Measurements from ENCODE around the gene SGSM2.

Gene SGSM2

DNA sequence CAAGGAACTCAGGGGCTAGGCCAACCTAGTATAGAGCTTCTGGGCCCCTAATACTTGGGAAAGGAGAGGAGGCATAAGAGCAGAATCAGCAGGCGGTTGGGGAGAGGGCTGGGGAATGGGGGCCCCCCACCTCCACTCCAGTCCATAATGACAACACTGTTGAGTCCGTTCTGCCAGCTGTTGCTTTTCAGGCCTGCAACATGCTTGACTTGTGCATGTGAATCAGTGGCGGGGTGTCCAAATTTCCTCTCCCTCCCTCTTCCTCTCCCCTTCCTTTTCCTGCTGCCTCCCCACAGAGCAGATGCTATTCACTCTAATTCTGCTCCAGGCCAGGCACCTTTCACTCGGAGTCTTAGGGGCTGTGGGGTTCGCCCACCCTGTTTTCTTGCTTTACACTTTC is 31.7 kb downstream of the SGSM2 start:
- DNase-seq: no peak

DNA sequence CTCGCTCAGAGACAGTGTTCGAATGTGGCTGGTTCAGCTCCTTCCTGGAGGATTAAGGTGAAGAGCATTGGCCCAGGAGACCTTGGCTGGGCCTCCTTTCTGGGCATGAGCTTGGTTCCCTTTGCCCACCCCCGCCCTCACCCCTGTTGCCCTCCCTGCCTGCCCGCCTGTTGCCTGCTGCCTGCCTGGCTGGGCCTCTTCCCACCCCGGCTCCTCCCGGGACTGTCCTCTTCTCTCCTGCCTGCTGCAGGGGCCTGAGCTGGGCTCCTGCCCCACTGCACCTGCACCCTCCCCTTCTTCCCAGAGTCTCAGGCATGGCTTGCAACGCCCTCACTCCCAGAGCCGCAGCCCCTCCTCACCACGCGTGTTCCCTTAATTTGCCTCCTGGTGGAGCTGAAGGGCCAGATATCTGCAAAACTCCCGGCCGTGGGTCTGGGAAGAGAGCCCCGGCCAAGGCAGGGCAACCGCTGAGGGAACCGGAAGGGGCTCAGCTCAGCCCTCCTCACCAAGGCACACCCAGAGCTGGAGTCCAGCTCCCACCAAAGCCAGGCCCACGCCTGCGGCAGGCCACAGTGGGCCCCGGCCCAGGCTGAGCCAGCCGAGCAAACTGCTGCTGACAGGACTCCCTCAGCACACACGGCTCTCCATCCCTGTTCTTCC is 32.4 kb downstream of the SGSM2 start:
- DNase-seq: no peak

DNA sequence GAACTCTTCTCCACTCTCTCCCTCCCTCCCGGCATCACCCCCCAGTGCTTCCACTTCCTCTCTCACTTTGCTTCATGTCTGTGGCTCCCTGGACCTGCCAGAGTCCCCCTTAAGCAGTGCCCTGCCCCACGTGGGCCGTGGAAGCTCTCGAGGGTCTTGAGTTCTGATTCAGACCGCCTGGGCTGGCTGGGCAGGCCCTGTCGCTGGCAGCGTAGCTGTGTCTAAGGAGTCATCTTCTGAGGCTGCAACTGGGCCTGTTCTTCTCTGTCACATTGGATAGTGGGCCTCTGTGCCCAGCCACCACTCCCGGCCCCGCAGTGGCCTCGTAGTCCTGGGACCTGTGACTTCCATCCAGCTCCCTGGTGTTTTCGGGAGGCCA is 32.9 kb downstream of the SGSM2 start:
- no peak for DNase-seq

DNA sequence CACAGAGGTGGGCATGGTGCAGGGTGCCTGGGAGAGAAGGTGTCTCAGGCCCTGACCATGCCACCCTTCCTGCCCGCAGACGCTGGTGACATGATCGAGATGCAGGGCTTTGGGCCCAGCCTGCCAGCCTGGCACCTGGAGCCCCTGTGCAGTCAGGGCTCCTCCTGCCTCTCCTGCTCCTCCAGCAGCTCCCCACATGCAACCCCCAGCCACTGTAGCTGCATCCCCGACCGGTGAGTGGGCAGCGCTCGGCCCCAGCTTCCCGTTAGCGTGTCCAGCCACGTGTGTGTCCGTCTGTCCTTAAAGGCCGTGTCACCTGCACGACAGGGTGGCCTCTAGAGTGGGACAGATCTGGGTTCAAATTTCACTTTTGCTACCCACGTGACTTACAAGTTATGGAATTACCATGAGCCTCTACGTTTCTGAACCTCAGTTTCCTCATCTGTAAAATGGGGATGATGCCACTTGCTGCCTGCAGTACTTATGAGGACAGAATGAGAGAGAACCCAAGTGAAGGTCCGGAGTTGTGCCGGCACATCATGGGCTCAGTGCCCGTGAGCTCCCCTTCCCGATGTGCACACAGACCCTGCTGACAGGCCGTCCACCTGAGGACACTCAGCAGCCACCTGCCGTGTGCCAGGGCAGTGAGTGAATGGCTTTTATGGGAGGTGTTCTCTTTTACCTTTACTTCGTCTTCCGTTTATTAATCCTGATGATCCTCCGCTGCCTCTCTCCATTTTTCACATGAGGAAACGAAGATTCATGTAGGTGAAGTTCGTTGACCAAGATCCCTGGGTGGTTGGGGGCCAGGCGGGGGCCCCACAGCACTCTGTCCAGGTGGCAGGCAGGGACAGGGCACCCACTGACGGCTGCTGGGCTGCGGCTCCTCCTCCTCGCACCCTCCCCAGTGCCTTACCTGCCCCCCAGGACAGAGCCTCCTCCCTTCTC is 34.2 kb downstream of the SGSM2 start:
- no peak for DNase-seq

DNA sequence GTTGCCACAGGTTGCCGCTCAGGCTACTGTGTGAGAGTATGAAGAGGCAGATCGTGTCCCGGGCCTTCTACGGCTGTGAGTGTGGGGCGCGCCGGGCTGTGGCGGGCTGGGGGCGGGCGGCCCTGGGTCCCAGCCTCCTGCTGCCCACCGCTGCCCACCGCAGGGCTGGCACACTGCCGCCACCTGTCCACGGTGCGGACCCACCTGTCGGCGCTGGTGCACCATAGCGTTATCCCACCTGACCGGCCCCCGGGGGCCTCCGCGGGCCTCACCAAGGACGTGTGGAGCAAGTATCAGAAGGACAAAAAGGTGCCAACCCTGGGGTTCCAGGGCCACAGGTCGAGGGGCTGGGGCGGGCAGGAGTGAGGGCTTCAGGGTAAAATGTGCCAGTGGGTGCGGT is 34.9 kb downstream of the SGSM2 start:
- DNase-seq: no peak

DNA sequence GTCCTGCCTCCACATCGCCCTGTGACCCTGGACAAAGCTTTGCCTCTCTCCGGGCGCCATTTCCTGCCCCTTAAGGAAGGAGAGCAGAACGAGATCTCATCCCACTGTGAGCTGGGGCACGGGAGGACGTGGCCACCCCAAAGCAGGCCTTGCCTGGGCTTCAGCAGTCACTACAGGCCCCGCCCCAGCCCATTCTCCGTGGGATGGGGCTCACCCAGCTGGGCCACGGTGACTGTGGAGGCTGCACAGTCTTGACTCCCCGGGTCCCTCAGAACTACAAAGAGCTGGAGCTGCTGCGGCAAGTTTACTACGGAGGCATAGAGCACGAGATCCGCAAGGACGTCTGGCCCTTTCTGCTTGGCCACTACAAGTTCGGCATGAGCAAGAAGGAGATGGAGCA is 35.4 kb downstream of the SGSM2 start:
- DNase-seq: no peak

DNA sequence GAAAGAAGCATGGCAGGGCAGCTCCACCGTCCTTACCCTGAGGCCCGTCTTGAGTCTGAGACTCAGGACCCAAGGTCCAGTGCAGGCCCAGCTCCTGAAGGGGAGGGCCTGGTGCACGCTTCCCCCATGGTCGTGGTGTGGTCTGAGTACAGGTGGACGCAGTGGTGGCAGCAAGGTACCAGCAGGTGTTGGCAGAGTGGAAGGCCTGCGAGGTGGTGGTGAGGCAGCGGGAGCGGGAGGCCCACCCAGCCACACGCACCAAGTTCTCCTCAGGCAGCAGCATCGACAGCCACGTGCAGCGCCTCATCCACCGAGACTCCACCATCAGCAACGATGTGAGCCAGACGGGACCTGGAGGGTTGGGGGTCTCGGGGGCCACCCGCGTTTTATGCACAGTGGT is 35.9 kb downstream of the SGSM2 start:
- no peak for DNase-seq

DNA sequence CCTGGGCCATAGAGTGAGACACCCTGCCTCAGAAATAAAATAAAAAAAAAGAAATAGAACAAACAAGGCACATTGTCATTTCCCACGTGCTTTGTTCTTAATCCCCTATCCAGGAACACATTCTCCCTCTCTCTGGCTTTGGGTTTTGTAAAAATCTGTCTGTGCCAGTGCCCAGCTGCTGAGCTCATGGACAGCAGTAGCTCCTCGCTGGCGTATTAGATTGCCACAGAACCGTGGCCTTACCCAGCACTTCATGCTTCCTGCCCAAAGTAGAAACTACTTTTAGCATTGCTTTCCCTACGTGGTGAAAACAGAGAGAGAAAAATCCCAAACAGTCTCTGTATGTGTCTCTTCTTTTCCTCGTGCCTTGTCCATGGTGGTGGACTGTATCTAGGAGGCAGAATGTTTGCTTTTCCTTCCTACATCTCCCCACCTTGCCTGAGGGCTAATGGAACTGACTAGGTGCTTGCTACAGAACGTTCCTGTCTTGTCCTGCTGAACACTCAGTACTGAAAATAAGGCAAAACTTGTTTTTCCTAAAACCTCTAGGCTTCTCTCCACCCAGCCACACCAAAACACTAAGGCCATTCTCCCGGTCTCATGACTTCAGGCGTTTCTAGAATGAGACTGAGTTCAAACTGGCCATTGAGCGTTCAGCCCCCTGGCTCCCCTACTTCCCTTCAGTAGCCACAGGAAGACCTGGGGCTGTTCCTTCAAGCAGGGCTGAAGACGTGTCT is 37.4 kb downstream of the SGSM2 start:
- no peak for DNase-seq

DNA sequence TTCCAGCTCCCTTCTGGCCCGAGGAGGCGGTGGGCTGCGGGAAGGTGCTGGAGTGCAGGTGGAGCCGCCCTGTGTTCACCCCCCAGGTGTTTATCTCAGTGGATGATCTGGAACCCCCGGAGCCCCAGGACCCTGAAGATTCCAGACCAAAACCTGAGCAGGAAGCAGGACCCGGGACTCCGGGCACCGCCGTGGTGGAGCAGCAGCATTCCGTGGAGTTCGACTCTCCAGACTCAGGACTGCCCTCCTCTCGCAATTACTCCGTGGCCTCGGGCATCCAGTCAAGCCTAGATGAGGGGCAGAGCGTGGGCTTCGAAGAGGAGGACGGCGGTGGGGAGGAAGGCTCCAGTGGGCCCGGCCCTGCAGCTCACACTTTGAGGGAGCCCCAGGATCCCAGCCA is 38.1 kb downstream of the SGSM2 start:
- no peak for DNase-seq

DNA sequence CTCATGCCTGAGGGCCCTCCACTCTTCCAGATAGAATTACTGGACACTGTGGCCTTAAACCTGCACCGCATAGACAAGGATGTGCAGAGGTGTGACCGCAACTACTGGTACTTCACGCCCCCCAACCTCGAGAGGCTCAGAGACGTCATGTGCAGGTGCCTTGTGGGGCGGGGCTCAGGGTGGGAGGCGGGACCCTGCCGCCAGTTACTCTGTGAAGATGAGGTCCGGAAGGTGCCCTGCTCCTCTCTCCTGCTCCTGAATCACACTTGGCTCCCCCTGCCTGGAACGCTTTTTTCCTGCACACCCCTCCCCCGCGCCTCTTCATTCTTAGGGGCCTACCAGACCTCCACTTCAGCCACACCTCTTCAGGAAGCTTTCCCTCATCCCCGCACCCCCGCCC is 38.8 kb downstream of the SGSM2 start:
- no peak for DNase-seq

DNA sequence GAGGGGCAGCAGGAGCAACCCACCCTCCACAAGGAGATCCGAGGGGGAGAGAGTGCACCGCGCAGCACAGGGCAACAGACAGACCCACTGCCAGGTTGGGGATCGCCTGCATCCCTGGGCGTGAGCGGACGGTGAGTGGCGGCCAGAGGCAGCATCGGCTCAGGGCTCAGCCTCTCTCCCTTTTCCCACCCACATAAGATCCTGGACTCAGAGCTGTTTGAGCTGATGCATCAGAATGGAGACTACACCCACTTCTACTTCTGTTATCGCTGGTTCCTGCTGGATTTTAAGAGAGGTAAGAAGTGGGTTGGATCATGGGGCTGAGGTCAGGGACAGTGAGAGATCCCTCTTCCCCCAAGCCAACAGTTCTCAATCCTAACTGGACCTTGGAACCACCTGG is 40.4 kb downstream of the SGSM2 start:
- DNase-seq: no peak

DNA sequence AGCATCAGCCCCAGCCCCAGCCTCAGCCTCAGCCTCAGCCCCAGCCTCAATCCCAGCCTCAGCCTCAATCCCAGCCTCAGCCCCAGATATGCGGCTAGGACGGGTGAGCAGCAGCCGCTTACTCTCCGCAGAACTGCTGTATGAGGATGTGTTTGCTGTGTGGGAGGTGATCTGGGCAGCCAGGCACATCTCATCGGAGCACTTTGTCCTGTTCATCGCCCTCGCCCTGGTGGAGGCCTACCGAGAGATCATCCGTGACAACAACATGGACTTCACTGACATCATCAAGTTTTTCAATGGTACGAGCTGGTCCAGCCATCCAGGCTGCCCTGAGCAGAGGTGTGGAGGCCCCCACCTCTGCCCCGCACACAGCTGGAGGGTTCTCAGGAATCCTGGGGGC is 41.6 kb downstream of the SGSM2 start:
- DNase-seq: no peak

DNA sequence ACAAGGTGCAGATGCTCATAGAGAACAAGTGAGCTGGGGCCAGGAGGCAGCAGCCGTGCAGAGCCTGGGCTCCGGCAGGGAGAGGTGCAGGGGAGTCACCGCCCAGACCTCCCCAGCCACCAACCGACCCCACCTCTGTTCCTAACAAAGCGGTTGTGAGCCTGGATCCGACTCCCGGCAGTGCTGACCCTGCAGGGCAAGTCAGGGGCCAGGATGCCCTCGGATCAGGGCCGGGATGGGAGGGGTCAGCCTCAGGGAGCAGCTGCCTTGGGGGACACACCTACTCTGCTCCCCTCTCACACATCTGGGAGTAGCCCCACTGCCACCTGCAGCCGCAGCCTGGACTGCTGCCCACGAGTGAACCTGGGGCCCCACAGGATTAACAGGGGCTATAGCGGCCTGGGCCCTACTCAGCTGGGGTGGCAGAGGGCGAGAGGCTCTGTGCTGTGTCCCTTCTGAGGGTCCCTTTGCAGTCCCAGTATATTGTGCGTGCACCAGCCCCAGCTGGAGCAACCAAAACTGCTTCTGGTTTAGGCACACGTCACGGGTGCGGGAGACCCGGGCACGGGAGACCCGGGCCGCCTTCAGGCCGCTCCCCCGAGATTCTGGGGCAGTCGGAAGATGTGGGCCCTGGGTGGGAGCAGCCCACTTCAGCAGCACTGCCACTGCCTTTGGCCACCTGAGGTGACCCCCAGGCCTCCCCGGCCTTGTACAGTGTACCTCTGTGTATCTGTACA is 42.4 kb downstream of the SGSM2 start:
- no peak for DNase-seq

DNA sequence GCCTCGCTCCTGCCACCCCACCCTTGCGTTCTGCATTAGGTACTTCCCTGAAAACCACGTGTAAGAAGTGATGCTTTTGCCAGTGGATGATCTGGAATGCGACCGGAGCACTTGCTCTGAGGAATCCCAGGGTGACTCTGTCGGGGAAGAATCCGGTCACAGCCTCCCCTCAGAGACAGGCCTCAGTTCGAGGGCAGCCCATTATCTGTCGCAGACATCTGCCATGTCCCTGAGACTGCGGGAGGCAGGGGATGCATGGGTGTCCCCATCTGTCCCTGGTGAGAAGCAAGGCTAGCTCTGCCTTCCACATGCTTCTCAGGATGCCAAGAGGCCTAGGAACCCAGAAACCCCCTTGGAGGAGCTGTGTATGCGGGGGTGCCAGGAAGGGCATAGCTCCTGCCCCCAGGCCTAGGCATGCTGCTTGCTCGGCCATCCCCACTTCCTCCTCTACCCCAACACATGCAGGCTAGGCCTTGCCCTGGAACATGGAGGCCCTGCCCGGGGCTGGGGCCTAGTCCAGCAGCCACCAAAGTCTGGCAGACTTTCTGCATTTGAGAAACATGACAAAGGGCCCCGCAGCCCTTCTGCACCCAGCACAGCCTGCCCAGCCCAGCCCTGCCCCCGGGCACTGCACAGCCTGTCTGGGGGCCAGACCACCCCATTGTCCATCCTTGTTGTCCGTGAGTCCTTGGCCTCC is 43.1 kb downstream of the SGSM2 start:
- no peak for DNase-seq

DNA sequence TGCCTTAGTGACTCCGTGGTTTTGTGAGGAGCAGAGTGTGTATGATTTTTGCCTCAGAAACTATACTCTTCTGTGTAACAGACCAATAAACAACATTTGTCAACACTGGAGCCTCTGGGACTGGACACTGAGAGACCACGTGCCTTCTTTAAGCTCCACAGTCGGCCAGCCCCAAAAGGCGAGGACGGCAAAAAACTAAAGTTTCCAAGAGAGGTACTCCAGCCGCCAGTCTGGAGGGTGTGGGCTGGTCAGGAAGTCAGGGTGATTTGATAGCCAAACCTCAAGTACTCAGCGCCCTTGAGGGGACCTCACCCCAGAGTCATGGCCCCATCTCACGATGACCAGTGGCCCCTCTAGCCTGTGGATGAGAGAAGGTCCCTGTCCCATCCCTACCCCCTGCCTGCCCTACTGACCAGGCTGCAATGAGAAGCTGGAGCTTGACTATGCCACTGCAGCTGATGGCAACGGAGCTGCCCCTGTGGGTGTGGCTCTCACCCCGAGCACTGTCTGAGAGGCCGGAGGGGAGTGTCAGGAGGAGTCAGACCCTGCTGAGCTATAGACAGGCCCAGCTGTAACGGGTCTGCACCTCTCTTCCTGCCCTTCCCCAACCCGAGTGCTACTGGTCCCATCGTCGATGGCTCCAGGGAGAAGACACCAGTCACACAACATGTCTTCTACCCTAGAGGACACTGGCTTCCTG is 43.8 kb downstream of the SGSM2 start:
- DNase-seq: no peak

DNA sequence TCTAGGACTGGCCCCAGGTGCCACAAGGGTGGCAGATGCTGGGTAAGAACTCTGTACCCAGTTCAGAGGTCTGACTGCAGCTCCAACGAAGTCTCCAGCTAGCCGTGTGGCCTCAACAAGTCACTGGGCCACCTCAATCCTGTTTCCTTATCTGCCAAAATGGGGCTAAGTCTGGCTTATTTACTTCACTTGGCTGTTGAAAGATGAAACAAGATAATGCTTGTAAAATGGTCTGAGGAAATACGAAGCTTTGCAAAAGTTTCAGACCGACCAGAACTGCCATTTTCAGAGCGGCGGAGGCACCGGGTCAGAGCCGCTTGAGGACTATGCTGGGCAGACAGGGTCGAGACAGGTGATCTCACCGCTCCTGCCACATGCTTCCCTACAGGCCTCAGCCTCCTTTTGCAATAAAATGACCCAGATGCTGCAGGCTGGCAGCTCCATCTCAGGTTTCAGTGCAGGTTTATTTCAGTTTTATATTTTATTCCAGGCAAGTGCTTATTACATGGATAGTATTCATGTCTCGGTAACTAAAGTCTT is 46.4 kb downstream of the SGSM2 start:
- no peak for DNase-seq

DNA sequence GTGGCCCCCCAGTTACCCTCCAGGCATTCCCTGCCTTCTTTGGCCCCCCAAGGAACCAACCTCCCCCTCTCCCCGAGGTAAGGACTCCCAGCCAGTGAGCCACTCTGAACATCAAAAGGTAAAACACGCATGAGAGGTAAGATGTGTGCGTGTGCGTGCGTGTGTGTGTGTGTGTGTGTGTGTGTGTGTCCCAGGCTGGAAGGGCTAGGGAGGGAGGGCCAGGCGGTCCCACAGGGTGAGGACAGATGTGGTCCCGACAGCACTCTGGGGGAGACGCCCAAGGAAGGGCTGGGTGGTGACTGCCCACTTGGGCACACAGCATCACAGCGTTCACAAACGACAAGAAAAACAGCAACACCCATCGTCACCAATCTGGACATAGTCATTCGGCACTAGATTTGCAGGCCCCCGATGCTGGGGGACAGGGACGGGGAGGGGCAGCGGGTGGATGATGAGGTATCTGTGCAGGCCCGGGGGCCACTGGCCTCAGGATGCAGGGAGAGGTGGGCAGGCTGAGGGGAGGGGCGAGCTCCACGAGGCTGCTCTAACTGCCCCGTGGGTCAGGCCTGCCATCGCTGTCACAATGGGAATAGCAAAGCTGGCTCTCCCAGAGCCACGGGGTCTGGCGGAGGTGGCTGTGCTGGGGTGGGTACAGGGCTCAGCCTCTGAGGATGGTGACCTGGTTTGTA is 47.3 kb downstream of the SGSM2 start:
- no peak for DNase-seq

DNA sequence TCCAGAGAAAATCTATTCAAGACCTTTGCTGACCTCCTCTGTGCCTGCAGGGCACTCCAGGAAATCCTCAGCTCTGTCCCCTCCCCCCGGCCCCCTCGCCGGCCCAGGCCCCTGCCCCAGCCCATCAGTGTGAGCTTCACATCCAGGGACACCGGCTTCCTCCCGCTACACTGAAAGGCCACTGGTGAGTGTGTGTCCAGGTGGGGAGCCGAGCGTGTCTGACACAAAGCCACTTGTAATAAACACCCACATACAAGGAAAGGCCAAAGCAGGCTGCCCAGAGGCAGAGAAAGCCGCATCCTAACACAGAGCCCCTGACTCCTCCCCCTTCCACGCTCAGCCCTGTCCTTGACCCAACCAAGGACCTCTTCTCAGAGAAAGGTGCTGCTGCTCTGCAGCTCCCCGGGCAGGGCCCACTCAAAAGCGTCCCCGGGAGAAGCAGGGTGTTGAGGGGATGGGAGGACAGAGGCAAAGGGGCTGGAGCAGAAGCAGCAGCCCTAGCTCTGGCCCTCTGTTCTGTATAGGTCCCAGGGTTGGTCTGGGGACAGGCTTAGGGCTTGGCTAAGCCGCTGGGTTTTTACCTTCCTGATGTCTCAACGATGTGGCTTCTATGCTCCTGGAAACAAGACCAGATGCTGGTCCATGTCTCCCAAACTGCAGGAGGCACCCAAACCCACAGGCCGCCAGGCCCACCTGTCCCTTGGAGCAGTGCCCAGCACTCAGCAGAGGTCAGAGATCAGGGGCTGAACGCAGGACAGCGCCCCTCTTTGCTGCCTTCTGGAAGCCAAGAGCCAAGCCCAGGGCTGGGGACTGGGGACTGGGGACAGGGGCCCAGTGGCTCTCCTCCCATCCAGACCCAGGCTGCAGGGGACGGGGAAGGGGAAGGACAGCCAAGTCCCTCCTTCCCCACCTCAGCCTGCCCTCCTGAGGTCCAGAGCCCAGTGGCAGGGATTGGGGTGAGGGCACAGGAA is 48.2 kb downstream of the SGSM2 start:
- no peak for DNase-seq

DNA sequence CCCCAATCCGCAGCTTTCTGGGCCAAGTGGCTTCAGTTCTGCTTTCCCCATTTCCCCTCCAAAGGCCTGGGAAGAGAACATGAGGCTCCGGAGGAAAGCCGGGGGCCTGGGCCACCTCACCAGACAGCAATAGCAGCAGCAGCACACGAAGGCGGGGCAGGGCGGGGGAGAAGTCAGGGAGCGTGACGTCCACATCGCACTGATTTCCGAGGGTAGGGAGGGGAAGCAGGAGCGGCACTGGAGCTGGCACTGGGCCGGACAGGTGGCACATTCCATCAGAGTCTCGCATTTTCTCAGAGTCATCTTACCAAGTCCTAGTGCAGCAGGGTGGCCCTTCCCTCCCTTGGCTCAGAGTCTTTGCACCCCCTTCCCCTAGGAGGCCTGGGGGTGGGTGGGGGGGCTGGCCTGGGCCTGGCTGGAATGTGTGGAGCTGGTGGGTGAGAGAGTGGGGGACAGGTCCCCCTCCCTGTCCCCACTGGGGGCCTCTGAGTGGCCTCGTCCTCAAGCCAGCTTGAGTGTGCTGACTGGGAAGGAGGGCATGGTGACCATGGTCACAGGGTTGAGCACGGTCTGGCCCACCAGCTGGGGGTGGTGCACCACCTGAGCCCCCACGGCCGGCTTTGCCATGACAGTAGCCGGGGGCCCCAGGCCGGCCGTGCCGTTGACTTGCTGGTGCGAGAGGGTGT is 49.2 kb downstream of the SGSM2 start:
- no peak for DNase-seq
